ENCODE data around the gene XPC. TPM values are rescaled to one million over a fixed set of nuclear protein-coding genes. Genes with fewer than 3 reads are reported as not detected.

Gene XPC
- total and polyA plus RNA-seq, 7 donors, result 5.3 to 19.5 (median 15.1) TPM

GRCh38 chr3:14188041-14188754 lies 9.8 kb upstream of the XPC start:
- H3K27ac ChIP-seq, result no peak overlapping the region
- ATAC-seq (no peak), DNase-seq (no peak)
- 65 to 75% (median 67%) methylated on average over 4 of the region's 4 CpGs for WGBS, 3 donors
- no peak overlapping the region for H3K4me3 ChIP-seq
- no peaks in the 10 kb centered on the region for H3K4me1 ChIP-seq
- intact Hi-C loops (cut with DNase I), result no loop called here
- no peaks in the 10 kb centered on the region for H3K27me3 ChIP-seq (ENCODE audit: insufficient read depth in 3 of 3, low read length in 2 of 3)
- no peaks in the 10 kb centered on the region for H3K9me3 ChIP-seq
- peaks cover 3 to 49% of the 10 kb centered on the region in 2 donors for H3K36me3 ChIP-seq (ENCODE audit: insufficient read depth in 1 of 2, low read depth in 1 of 2)
- no peak for TF ChIP-seq CTCF (IDR thresholded peaks at IDR 0.05)

GRCh38 chr3:14186854-14187458 lies 8.6 kb upstream of the XPC start:
- peak in 1 of 4 donors; percentile 35 for ATAC-seq
- WGBS, 3 donors, result 94 to 95% (median 94%) methylated on average over 5 of the region's 5 CpGs
- no peaks in the 10 kb centered on the region for H3K9me3 ChIP-seq
- H3K4me1 ChIP-seq, result no peaks in the 10 kb centered on the region
- no peak for DNase-seq
- no peak overlapping the region for H3K4me3 ChIP-seq
- H3K27me3 ChIP-seq (ENCODE audit: insufficient read depth in 3 of 3, low read length in 2 of 3), result no peaks in the 10 kb centered on the region
- peaks cover 3 to 62% of the 10 kb centered on the region in 2 donors for H3K36me3 ChIP-seq (ENCODE audit: insufficient read depth in 1 of 2, low read depth in 1 of 2)
- no peak for TF ChIP-seq CTCF (IDR thresholded peaks at IDR 0.05)
- intact Hi-C loops (cut with DNase I), result no loop called here
- H3K27ac ChIP-seq, result no peak overlapping the region

- DNase-seq, result no peak
- Histone ChIP-seq H3K4me3 (no peak overlapping the region), H3K36me3 (ENCODE audit: insufficient read depth in 1 of 2, low read depth in 1 of 2) (peaks cover 3 to 66% of the 10 kb centered on the region in 2 donors), H3K4me1 (peaks cover 9% of the 10 kb centered on the region), H3K27me3 (ENCODE audit: insufficient read depth in 3 of 3, low read length in 2 of 3) (no peaks in the 10 kb centered on the region), H3K9me3 (no peaks in the 10 kb centered on the region), H3K27ac (no peak overlapping the region)
- 58 to 64% (median 61%) methylated on average over 2 of the region's 2 CpGs for WGBS, 3 donors
- TF ChIP-seq CTCF (IDR thresholded peaks at IDR 0.05), result no peak
- ATAC-seq, result no peak
- intact Hi-C loops (cut with DNase I), result no loop called here
These were observed 4.7 kb upstream of the XPC start for GRCh38 chr3:14183015-14183577.

GRCh38 chr3:14181253-14181652 lies 2.9 kb upstream of the XPC start:
- Histone ChIP-seq H3K4me1 (peaks cover 18% of the 10 kb centered on the region), H3K27me3 (ENCODE audit: insufficient read depth in 3 of 3, low read length in 2 of 3) (no peaks in the 10 kb centered on the region), H3K4me3 (no peak overlapping the region), H3K9me3 (no peaks in the 10 kb centered on the region), H3K27ac (no peak overlapping the region), H3K36me3 (ENCODE audit: insufficient read depth in 1 of 2, low read depth in 1 of 2) (peaks cover 0 to 48% of the 10 kb centered on the region in 2 donors)
- 91 to 99% (median 92%) methylated on average over 3 of the region's 3 CpGs for WGBS, 3 donors
- DNase-seq (no peak), ATAC-seq (no peak)
- no peak for TF ChIP-seq CTCF (IDR thresholded peaks at IDR 0.05)
- intact Hi-C loops (cut with DNase I), result no loop called here

Data from psoas muscle (tissue), 8 donors.